Measurements from ENCODE around the gene ZNRF2.

ZNRF2 gene

DNA sequence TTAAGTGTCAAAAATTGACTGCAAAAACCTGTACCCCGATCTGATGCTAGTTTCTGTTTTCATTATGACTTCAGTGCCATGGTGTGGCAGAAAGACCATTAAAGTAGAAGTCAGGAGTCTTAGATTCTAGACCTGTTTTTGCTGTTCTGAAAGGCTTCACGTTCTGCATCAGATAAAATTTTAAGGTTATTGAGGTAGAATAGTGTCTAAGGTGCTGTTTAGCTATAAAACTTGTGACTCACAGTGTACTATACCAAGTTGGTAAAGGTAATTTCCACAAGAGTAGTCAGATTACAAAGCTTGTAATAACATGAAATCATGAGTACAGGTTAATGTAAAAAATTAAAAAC is 38.6 kb downstream of the ZNRF2 start:
- H3K79me2 ChIP-seq, result peaks cover 16% of the 10 kb centered on the region
- H3K27ac ChIP-seq, result no peak overlapping the region
- TF ChIP-seq, protein P1, sequence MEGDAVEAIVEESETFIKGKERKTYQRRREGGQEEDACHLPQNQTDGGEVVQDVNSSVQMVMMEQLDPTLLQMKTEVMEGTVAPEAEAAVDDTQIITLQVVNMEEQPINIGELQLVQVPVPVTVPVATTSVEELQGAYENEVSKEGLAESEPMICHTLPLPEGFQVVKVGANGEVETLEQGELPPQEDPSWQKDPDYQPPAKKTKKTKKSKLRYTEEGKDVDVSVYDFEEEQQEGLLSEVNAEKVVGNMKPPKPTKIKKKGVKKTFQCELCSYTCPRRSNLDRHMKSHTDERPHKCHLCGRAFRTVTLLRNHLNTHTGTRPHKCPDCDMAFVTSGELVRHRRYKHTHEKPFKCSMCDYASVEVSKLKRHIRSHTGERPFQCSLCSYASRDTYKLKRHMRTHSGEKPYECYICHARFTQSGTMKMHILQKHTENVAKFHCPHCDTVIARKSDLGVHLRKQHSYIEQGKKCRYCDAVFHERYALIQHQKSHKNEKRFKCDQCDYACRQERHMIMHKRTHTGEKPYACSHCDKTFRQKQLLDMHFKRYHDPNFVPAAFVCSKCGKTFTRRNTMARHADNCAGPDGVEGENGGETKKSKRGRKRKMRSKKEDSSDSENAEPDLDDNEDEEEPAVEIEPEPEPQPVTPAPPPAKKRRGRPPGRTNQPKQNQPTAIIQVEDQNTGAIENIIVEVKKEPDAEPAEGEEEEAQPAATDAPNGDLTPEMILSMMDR (IDR thresholded peaks at IDR 0.05), result no peak
- H3K27me3 ChIP-seq (ENCODE audit: control insufficient read depth, insufficient read depth, low read length), result no peaks in the 10 kb centered on the region
- peaks cover 14% of the 10 kb centered on the region for H3K4me1 ChIP-seq
- no peak overlapping the region for H3K4me2 ChIP-seq (ENCODE audit: low read length)
- H3K36me3 ChIP-seq (ENCODE audit: control insufficient read depth, insufficient read depth, low read length), result no peaks in the 10 kb centered on the region
- H2AFZ ChIP-seq, result no peak overlapping the region
- H3K9ac ChIP-seq, result no peak overlapping the region
- H3K9me3 ChIP-seq (ENCODE audit: control insufficient read depth, low read length), result no peaks in the 10 kb centered on the region
- H3K4me3 ChIP-seq (ENCODE audit: low read depth, low read length), result no peak overlapping the region

DNA sequence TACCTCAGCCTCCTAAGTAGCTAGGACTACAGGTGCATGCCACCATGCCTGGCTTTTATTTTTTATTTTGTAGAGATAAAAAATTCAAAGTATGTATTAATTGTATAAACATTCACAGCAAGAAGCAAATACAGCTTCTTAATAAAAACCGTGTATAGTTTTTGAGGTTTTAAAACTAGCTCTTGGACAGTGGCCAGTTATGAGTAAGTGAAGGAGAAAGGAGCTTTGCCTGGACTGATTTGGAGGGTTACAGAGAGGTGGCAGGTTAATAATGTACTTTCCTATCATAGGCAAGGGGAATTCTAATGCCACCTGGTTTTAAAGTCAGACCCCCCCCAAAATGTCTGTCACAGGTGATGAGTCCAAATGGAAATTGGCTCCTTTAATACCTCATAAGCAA is 43.4 kb downstream of the ZNRF2 start:
- Histone ChIP-seq H3K4me3 (ENCODE audit: low read depth, low read length) (no peak overlapping the region), H3K27me3 (ENCODE audit: control insufficient read depth, insufficient read depth, low read length) (no peaks in the 10 kb centered on the region), H3K4me1 (peaks cover 12% of the 10 kb centered on the region), H2AFZ (no peak overlapping the region), H3K9ac (no peak overlapping the region), H3K27ac (no peak overlapping the region), H3K79me2 (peaks cover 18% of the 10 kb centered on the region), H3K36me3 (ENCODE audit: control insufficient read depth, insufficient read depth, low read length) (no peaks in the 10 kb centered on the region), H3K4me2 (ENCODE audit: low read length) (no peak overlapping the region), H3K9me3 (ENCODE audit: control insufficient read depth, low read length) (no peaks in the 10 kb centered on the region)
- TF ChIP-seq, protein P1 (IDR thresholded peaks at IDR 0.05), result no peak

DNA sequence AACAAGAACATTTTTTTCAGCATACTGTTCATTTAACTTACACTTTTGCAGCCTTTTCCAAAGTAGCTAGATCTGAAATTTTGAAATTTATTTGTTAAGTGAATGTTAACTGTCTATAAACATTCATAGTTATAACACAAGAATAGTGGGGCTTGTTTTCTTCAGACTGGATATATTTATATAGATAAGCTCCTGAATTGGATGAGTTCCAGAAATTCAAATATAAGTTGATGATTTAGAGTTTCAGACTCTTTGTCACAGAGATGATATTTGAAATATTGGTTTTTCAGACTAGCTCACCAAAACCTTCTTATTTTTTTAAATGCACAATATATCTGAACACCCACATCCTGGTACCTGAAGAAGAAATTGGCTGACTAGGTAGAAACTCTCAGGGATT is 44.0 kb downstream of the ZNRF2 start:
- Histone ChIP-seq H3K4me1 (peaks cover 10% of the 10 kb centered on the region), H3K4me3 (ENCODE audit: low read depth, low read length) (no peak overlapping the region), H3K27me3 (ENCODE audit: control insufficient read depth, insufficient read depth, low read length) (no peaks in the 10 kb centered on the region), H3K4me2 (ENCODE audit: low read length) (no peak overlapping the region), H2AFZ (no peak overlapping the region), H3K9ac (no peak overlapping the region), H3K27ac (no peak overlapping the region), H3K79me2 (peaks cover 22% of the 10 kb centered on the region), H3K36me3 (ENCODE audit: control insufficient read depth, insufficient read depth, low read length) (no peaks in the 10 kb centered on the region), H3K9me3 (ENCODE audit: control insufficient read depth, low read length) (no peaks in the 10 kb centered on the region)
- TF ChIP-seq, protein P1 (IDR thresholded peaks at IDR 0.05), result no peak

DNA sequence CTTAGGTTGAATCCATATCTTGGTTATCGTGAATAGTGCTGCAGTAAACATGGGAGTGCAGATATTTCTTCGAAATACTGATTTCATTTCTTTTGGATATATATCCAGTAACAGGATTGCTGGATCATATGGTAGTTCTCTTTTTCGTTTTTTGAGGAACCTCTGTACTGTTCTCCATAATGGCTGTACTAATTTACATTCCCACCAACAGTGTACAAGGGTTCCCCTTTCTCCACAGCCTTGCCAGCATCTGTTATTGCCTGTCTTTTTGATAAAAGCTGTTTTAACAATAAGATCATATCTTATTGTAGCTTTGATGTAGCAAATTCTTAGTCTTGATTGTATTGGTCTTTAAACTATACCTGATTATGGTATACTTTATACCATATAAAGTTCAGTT is 45.3 kb downstream of the ZNRF2 start:
- H3K27me3 ChIP-seq (ENCODE audit: control insufficient read depth, insufficient read depth, low read length), result no peaks in the 10 kb centered on the region
- H3K9ac ChIP-seq, result no peak overlapping the region
- no peak overlapping the region for H3K27ac ChIP-seq
- no peaks in the 10 kb centered on the region for H3K9me3 ChIP-seq (ENCODE audit: control insufficient read depth, low read length)
- no peaks in the 10 kb centered on the region for H3K36me3 ChIP-seq (ENCODE audit: control insufficient read depth, insufficient read depth, low read length)
- H3K4me3 ChIP-seq (ENCODE audit: low read depth, low read length), result no peak overlapping the region
- H3K4me2 ChIP-seq (ENCODE audit: low read length), result no peak overlapping the region
- H2AFZ ChIP-seq, result no peak overlapping the region
- TF ChIP-seq, protein P1 (IDR thresholded peaks at IDR 0.05), result no peak
- H3K79me2 ChIP-seq, result peaks cover 26% of the 10 kb centered on the region
- peaks cover 10% of the 10 kb centered on the region for H3K4me1 ChIP-seq
